Activated CD4-positive, alpha-beta T cell treated with anti-CD3 and anti-CD28 coated beads for 24 hours (primary cell): ENCODE data around the gene PLBD2.

ENCODE experiments used
- DNase-seq, 2 donors: peaks; one replicate each; pipeline ENCODE4 v3.0.0-alpha.2; 2020; ENCODE audit warnings: low read depth in 2 of 2

The PLBD2 gene, protein sequence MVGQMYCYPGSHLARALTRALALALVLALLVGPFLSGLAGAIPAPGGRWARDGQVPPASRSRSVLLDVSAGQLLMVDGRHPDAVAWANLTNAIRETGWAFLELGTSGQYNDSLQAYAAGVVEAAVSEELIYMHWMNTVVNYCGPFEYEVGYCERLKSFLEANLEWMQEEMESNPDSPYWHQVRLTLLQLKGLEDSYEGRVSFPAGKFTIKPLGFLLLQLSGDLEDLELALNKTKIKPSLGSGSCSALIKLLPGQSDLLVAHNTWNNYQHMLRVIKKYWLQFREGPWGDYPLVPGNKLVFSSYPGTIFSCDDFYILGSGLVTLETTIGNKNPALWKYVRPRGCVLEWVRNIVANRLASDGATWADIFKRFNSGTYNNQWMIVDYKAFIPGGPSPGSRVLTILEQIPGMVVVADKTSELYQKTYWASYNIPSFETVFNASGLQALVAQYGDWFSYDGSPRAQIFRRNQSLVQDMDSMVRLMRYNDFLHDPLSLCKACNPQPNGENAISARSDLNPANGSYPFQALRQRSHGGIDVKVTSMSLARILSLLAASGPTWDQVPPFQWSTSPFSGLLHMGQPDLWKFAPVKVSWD

DNA sequence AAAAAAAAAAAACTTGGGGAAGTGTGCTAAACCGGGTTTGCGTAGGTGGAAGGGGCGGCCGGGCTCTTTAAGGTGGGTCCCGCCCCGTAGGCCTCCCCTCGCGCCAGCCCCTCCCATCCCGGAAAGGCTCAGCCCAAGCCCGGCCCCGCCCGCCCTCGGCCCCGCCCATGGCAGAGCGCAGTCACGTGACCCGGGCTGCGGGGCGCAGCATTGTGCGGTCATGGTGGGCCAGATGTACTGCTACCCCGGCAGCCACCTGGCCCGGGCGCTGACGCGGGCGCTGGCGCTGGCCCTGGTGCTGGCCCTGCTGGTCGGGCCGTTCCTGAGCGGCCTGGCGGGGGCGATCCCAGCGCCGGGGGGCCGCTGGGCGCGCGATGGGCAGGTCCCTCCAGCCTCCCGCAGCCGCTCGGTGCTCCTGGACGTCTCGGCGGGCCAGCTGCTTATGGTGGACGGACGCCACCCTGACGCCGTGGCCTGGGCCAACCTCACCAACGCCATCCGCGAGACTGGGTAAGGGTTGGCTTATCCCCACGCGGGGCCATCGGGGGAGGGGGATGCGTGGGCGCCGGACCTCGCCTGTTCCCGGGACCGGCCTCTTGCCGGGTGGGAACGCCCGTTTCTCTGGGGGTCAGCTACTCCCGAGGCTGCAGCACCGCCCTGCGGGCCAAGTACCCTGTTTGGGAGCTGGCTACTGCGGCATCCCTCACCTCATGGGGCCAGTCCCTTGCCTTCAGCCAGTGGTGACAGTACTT lies at the start of gene PLBD2:
PLBD2 (plus strand) TSS at position 207 of the 752 bp plus-strand sequence; CDS start at position 221, 14 bp downstream.
- peak; percentile 91 to 93 for DNase-seq

DNA sequence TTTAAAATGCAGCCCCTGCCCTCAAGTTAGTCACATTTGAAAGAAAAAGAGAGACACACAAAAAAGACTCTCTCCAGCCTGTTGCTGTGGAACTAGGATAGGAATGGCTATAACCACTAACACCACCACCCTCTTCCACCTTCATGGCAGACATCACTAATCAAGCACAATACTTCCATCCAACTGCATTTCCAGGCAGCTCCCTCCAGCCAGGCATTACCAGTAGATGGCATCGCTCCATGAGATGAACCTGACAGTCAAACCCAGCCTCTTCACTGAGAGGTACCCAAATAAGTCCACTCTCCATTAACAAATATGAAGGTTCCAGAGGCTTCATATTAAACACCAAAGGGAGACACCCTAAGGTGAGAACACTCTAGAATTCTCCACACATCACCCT lies 47.9 kb upstream of the PLBD2 start:
- DNase-seq, result no peak

DNA sequence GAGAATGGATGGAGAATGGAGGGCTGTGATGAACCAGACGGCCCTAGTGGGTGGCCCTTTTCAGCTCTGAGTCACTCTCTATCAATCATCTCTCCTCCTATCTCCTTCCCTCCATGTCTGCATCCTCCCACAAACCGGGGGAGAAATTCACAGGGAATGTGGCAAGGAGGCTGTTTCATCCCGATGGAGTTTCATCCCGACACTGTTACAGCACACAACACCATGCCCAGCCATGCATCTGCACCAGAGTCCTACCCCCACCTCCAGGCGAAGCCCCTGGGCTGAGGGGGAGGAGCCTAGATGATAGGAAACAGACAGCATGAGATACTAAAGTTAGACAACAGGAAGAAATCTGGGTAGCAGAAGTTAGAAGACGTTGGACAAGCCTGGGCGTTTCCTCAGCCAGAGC lies 44.3 kb upstream of the PLBD2 start:
- no peak for DNase-seq

DNA sequence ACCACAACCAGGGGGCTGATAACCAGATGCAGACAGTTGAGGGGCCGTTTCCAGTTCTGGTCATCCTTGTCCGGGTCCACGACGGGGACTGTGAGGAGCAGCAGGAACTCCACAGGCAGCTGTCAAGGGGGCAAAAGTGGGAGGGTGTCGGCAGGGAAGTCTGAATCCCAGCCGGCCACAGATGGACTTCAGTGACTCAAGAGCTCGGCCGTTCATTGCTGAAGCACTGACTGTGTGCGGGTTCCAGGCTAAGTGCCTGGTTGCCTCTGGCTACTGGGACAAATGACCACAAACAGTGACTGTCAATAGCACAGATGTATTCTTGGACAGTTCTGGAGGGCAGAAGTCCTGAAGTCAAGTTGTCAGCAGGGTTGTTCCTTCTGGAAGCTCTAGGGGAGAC lies 43.0 kb upstream of the PLBD2 start:
- no peak for DNase-seq

DNA sequence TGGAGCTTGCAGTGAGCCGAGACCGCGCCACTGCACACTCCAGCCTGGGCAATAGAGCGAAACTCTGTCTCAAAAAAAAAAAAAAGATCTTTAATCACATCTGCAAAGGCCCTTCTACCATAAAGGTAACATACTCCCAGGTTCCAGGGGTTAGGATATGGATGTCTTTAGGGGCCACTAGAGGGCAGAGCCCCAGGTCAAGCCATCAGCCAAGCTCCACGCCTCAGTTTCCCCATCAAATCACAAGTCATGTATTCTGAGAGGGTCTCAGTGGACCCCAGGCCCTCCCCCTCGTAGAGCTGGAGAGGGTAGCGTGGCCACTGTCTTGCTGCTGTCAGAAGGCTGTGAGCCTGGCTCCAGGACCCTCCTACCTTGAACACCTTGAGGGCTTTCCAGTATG lies 42.2 kb upstream of the PLBD2 start:
- no peak for DNase-seq

DNA sequence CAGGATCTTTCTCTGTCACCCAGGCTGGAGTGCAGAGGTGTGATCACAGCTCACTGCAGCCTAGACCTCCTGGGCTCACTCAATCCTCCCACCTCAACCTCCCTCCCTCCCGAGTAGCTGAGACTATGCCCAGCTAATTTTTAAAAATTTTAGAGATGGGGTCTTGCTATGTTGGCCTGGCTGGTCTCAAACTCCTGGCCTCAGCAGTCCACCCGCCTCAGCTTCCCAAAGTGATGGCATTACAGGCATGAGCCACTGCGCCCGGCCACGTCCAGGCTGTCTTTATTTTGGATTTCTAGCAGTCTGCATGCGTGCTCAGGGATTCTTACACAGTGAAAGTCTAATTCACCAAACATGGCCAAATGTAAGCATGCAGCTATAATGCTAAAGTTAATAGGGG lies 41.3 kb upstream of the PLBD2 start:
- DNase-seq, result no peak

DNA sequence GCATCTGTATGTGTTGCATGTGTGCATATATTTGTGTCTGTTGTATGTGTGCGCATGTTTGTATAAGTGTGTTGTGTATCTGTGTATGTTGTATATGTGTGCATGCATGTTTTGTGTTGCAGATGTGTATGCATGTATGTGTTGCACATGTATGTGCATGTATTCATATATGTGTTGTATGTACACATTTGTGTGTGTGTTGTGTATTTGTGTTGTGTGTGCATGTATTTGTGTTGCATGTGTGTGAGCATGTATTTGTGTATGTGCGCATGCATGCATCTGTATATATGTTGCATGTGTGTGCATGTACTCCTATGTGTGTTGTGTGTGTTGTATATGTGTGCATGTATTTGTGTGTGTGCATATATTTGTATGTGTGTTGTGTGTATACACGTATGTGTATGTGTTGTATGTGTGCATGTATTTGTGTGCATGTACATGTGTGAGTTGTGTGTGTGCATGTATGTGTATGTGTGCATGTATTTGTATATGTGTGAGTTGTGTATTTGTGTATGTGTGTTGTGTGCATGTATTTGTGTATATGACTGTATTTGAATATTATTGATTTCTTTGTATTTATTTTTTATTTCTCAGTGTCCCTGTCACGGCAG lies 40.2 kb upstream of the PLBD2 start:
- no peak for DNase-seq

DNA sequence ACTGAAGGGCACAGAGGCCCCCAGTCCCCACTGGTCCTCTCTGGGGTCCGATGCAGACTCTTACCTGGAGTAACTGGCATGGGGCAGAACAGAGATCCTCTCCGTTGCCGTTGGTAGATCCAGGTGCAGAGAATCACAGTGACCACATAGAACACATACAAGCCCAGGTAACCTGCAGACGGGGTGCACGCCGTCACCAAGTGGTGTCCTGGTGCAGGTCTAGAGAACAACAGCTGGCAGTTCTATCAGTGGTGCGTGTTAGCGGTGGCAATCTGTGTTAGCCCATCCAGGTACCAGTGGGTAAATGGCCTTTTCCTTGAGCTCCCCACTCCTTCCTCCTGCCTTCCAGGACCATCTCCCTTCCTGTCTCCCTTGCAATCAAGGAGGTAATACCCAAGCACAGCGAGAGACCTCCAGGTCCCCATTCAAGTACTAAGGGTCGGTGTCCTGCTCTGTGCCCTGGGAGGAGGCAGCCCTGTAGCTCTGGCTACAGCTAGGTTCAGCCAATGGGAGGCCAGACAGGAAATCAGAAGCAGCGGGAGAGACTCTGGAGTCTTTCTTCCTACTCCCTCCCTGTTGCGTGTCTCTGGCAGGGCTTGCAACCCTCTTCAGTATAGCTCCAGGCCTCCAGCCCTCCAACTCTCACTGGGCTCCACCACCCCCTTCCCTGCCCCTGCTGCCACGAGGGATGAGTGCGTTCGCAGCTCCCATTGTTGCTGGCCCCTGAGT lies 39.3 kb upstream of the PLBD2 start:
- no peak for DNase-seq

DNA sequence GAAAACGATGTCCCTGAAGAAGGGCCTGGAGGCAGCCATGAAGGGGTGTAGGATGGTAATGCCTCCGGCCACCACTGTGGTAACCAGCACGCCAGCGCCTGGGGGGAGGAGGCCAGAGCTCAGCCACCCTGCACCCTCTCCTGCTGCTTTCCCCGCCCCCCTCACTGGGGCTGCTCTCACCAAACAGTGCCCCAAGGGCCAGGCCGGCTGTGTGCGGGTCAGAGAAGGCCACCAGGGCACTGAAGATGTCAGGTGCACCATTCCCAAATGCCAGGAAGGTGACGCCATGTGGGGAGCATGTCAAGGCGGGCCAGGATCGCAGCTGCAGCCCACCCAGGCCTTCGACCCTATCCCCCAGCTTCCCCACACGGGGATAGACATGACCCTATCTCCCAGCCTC lies 38.0 kb upstream of the PLBD2 start:
- no peak for DNase-seq

DNA sequence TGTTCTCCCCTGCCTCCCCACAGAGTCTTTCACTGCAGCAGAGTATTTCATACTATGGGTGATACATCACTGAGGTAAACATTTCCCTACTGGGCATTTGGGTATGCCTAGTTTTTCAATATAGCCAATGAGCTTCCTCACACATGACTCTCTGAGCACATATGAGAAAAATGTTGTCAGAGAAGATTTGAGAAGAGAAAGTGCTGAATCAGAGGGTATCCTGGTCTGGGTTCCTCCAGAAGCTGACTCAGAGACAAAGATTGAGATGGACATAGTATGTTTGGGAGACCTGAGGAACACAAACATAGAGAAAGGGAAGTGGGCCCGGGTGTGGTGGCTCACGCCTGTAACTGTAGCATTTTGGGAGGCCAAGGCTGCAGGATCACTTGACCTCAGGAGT lies 36.0 kb upstream of the PLBD2 start:
- no peak for DNase-seq

DNA sequence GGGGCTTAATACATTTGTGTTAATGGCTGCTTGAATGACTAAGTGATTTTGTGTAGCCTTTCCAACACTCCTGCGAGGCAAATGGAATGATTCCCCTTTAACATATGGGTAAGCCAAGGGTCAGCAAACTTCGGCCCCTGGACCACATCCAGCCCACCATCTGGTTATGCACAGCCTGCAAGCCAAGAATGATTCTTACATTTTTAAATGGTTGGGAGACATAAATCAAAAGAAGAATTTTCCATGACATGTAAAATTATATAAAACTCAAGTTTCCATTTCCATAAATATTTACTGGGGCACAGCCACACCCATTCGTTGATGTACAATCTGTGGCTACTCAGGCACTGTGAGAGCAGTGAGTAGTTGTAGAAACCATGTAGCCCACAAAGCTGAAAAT lies 32.5 kb upstream of the PLBD2 start:
- DNase-seq, result no peak

DNA sequence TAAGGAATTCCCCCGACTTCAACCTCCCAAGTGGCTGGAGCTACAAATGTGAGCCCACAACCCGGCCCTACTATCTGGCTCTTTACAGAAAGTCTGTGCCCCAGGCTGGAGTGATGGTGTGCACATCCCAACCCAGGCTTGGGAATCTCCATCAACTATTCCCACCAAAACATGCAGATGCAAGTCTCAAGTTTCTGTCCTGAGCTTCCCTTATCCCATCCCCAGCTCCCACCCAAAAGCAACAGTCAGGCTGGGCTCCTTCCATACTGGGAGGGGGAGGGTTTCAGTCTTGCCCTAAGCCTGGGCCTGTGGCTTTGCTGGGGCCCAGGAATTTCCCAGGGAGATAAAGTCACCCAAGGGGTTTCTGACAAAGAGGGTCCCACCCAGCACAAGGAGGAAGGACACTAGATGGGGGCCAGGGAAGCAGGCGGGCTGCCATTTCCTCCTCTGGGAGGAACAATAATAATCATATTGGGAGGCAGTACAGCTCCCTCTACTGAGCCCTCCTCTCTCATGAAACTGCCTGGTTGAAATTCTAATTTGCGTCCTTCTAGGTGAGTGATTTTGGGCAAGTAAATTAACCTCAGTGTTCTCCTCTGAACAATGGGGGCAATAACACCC lies 31.5 kb upstream of the PLBD2 start:
- no peak for DNase-seq

DNA sequence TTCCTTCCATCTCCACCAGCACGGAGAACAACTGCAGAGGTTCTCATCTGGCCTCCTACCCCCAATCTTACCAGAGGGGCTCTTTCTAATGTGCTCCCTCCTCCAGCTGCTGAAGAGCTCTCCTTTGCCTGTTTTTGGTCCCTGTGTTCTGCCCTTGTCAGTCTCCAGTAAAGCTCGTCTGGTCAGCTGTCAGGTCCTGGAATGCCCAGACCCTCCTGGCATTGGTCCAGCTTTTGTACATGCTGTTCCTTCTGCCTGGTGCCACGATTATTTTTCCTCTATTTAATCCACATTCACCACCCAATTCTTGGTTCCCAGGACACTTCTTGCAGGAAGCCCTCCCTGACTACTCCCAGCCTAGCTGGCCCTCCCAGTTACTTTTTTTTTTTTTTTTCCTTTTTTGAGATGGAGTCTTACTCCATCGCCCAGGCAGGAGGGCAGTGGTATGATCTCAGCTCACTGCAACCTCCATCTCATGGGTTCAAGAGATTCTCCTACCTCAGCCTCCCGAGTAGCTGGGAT lies 30.0 kb upstream of the PLBD2 start:
- no peak for DNase-seq

DNA sequence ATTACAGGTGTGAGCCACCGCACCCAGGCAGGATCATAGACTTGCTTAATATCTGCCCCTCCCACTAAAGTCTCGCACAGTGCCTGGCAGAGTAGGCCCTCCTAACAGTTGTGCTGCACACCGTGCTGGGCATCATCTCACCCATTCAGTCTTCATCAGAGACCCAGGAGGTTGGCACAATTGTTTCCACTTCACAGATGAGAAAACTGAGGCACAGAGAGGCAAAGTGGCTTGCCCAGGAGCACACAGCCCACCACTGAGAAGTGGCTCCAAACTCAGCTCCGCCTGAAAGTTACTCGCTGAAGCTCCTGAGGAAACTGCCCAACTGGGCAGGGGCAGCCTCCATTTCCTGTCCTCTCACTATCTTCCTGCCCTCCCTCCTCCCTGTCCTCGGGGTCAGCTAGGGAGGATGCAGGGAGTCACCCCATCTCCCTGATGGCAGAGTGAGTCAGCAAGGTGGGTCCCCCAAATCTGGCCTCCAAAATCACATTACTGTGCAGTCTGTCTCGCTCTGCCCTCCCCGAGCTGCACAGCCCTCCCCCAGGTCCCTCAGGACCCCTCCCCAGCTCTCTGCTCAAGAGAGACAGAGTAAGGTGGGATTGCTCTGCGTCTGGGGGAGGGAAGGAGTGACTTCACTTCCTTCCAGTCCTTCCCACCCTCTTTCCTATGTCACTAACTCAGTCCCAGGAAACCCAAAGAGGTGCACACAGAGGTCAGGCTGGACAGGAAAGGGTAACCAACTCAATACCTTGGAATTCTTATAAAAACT lies 29.2 kb upstream of the PLBD2 start:
- DNase-seq, result no peak

DNA sequence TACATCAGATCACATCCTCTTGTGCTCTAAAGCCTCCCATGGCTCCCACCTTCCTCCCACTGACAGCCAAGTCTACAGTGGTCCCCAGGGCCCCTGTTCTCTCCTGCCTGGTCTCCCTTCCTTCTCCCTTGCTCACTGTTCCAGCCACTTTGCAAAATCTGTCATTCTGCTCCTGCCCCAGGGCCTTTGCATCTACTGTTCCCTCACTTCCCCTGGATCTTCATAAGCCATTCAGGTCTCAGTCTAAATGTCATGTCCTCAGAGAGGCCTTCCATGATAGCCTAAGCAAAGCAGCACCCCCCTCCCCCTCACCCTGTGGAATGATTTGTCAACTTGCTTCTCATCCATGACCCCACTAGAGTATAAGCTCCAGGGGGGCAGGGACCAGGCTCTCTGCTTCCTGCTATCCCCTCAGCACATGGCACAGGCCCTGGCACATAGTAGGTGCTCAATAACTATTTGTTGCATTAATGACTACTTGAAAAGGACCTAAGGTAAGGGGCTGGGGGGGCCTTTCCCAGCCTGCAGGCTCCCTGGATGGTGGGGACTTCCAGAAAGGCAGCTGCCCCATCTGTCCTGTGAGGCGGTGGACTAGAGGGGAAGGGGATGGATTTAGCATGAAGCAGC lies 28.5 kb upstream of the PLBD2 start:
- DNase-seq, result no peak

DNA sequence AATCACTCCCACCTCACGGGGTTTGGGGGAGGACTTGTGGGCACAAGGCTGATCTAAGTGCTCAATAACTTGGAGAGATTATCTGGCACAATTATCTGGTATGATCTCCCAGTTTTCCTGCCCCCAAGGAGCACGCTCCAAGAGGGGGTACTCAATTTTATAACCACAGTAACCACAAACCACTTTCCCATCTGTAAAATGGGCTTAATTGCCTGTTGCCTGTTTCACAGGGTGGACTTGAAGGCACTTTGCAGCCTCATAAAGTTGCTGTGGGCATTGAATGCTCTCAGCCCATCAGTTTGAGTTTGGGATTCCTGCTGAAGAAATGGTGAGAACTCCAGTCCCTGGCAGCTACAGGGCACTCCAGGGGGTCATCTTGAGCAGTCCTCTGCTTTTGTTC lies 27.9 kb upstream of the PLBD2 start:
- no peak for DNase-seq

DNA sequence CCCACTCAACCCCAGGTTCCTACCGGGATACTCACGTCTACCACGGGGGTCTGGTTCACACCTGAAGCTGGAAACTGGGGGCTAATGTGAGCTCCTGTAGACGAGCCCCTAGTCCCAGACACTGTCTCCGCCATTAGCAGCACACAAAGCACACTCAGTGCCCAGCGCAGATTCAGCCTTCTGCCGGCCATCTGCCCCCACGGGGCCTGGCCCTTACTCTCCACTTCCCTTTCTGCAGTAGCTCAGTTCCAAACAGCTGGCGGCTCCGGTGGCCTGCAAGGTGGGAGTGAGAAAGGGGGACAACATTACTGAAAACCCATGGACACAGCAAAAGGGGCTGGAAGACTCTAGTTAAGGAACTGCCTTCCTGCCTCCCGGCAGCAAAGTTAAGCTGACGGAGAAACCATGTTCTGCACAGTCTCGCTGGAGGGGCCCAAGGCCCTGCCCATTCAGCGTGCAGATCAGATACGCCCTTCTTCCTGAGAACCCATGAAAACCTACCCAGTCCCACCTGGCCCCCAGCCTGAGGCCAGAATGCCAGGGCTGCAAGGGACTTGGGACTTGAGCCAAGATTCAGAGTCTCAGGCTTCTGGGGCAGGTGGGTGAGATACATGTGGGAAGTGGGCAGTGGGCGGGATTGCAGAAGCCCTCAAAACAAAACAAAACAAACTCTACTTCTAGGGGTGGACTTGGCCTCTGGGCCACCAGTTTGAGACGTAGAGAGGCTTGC lies 25.5 kb upstream of the PLBD2 start:
- no peak for DNase-seq

DNA sequence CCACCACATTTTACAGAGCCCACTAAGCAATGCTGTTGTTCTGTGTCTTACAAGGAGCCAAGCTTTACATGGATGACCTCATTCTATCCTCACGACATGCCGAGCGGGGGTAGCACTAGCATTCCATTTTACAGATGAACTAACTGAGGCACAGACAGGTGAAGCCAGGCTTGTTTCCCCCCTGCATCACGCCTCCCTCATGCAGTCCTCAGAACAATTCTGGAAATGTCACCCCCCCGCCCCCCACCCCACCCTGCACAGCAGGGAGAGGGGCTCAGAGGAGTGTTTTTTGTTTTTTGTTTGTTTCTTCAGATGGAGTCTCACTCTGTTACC lies 25.0 kb upstream of the PLBD2 start:
- no peak for DNase-seq
